GM21423 (cell line): Measurements from ENCODE around the gene TNIP3.
"Not testable (repeated sequence)": the region's sequence is repeated elsewhere in the genome, so short reads cannot be mapped to it uniquely, and the experiment has no call there.

ENCODE experiments used
- ATAC-seq: cut with Tn5 transposase; IDR thresholded peaks from one replicate; pipeline ENCODE4 v1.9.1; 2021; ENCODE audit warnings: mild to moderate bottlenecking, moderate library complexity; ENCODE audit not compliant: unreplicated experiment

Gene TNIP3

DNA sequence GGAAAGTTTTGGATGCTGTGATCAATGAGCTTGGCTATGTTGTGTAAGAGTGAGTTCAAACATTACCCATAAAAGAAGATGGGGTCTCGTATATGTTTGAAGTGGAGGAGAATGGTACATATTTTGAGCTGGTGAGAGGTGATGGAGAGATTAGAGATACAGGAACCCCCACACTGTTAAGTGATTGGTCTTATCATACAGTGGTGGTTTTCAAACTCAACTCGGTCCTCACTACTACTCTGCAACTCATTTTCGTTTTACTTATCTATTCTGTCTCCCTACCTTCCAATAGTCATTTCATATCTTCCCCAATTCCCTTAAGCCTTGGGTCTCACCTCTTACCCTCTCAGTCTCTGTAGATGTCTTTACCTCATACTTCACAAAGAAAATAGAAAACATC lies 16.4 kb upstream of the TNIP3 start:
- no peak for ATAC-seq

DNA sequence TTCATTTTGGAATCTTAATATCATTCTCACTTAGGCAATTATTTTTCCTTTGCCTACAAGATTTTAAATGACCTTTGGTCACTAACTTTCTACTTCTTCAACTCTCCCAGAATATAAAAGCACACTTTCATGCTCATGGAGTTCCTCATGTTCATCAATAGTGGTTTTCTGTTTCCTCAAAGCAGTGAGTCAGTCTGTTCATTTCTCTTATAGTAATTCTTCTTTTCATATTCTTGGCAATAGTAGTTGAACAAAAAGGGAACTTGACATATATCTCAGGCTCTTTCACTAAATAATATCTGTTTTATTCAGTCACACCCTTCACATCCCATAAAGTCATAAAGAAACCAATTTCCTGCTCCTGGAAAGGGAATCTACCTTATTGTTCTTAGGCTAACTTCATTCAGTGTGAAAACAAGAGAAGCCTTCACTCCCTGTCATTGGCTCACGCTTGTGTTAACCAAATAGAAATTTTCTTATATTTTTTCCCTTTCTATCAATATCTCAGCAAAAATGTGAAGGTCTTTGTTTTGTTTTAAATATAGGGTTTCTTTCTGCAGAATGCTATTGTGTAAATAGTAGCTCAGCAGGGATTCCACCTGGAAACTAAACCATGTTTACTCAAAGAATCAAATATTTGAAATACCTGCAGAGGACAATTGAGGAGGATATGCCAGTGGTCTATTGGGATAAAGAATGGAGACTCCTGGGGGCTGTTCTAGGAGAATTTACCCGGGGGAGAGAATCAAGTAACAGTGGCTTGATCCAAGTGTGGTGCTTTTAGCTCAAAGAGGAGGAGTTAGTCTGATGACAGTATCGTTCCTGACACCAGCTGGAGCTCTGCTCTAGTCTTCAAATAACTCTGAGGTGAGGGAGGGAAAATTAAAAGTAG lies 13.4 kb upstream of the TNIP3 start:
- ATAC-seq, result no peak

DNA sequence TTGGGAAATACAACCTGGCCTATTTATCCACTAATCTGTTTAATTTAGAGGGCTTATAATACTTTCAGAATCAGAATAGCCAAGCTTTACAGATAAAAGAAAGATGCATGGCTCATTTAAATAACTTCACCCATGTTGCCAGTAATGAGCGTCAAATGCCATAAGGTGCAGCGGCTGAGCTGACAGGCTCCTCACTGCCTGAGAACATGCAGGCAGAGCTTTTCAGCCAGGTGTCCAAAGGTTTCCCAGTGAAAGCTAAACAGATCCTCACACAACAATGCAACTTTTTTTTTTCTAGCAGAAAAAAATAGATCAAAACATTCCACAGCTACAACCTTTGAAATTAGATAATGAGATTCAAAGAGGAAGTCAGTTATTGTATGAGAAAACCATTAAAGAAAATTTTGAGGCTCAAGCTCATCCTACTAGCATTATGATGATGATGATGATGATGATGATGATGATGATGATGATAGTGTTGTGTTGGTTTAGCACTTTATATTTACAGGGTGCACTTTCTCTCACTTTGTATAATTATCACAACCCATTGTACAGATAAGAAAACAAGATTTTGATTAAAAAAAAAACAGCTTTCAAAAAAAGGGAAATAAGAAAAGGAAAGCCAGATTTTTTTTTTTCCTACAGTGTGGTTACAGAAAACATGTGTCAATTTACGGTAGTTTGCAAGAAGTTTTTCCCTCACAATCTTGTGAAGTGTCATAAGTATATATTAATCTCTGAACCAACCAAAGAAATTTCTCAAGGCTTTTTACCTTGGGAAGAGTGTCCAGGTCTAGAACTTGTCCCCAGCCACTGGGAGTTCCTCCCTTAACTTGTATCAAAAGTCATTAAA lies 12.2 kb upstream of the TNIP3 start:
- ATAC-seq, result no peak

DNA sequence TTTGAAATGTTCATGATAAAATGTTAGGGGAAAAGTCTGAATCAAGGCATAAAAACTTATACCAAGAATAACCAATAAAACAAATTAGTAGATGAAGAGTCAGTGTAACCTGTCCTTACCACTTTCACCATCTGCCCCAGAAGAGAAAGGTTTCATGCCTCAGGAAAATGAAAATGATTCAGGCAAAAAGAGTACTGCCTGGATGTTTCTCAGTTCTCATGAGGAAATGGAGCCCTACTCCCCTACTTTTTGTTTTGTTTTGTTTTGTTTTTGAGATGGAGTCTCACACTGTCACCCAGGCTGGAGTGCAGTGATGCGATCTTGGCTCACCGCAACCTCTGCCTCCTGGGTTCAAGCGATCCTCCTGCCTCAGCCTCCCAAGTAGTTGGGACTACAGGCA lies 7.4 kb upstream of the TNIP3 start:
- not testable (repeated sequence) for ATAC-seq

DNA sequence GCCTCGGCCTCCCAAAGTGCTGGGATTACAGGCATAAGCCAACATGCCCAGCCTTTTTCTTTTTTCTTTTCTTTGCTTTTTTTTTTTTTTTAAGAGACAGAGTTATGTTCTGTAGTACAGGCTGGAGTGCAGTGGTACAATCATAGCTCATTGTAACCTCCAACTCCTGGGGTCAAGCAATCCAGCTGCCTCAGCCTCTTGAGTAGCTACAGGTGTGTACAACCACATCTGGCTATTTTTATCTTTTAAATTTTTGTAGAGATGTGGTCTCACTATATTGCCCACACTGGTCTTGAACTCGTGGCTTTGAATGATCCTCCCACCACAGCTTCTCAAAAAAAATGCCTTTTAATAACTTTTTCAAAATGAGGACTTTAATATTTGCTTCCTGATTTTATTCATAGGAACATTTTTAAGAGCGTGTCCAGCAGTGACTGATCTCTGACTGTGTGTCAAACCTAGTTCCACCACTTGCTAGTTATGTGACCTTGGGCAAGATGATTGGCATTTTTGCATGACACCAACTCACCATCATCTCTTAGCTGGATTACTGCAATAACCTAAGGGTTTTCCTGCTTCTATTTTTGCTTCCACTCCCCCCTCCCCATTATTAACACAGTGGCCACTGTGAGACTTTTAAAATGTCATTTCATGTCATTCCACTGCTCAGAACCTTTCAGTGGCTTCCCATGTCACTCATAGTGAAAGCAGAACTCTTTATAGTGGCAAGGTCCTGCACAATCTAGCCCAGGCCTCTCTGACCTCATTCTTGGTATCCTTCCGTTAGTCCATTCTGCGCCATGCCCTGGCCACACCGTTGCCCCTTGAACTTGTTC lies 4.5 kb upstream of the TNIP3 start:
- peak; percentile 87 for ATAC-seq

DNA sequence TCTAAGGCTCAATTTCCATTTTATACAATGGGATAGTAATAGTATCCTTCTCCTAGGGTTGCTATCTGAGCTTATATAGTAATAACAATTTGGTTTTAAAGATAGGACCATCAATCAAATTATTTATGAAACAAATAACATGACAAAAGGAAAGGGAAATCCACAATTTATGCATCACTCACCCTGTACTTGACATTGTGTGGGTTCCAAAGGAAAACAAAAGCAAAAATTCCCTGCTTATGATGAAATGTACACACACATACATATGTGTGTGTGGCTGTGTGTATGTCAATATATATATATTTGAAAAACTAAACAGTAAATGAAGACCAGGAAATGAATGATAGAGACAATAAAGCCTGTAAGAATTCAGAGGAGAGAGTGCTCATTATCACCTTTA lies 2.9 kb upstream of the TNIP3 start:
- no peak for ATAC-seq

DNA sequence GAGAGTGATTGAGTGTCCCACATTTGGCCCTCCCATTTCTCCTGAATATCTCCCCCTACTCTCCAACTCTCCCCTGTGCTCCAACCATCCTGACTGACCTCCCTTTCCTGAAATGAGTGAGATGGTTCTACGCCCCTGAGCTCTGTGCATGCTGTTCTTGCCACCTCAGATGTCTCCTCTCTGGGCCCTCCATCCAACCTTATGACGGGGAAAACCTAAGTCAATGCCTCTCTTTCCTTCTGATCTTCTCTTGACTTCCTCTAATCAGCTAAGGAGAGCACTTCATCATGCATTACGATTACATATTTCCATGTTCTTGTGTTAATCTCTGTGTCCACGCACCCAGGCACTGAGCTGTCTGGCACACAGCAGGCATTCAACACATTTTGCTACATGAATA lies 1.1 kb upstream of the TNIP3 start:
- no peak for ATAC-seq

DNA sequence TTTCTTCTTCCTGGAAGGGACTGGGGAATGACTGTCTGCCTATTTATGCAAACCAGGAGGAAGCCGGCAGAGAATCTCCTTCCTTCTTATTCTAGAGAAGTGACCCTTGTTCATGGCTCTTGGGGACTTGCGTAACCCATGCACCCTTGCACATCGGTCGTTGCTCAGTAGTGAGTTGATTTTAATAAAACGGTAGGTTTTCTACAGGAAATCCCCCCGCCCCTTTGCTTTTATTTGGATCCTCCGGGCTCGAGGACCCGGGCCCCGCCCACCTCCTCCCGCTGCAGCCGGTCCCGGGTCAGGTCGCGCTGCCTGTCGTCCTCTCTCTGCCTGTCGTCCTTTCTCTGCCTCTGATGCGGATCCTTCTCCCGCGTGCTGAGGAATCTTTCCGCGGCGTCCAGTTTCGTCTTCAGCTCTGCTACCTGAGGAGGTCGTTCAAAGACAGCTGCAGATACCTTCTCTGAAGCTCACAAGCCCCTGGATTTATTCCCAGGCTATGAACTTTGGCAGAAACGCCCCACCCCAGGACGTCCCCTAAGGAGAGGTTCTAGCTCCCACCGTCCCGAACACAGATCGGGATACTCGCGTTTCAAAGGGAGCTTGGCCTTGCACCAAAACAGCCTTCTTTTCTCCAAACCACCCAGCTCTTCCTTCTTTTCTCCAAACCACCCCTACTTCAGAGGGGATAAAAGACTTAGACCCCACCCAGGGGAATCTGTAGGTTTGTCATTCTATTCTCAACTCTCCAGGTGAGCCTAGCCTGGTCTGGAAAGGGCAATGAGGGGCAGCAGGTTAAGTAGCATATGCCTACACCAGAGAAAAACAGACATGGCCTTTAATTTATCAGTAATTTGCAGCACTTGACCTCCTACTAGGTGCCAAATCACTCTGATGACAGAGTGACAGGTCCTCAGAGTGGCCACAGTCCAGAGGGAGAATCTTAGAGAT lies 7.0 kb downstream of the TNIP3 start:
- ATAC-seq, result peak; percentile 43

DNA sequence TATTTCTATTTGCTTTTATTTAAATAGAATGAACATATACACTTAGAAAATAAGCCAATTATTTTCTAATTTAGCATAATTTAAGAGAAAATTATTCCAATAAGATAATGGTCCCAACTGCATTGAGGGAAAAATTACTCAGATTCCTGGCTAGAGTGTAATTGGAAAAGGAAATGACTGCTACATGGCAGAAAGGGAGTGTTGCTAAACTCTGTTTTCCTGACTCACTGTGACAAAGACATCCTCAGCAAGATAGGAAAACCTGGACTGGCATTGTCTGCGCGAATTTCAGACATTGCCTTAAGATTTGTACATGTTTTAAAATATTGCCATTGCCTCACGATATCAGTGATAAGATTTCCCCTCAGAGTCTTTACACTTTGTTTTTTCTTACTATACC lies 8.2 kb downstream of the TNIP3 start:
- no peak for ATAC-seq

DNA sequence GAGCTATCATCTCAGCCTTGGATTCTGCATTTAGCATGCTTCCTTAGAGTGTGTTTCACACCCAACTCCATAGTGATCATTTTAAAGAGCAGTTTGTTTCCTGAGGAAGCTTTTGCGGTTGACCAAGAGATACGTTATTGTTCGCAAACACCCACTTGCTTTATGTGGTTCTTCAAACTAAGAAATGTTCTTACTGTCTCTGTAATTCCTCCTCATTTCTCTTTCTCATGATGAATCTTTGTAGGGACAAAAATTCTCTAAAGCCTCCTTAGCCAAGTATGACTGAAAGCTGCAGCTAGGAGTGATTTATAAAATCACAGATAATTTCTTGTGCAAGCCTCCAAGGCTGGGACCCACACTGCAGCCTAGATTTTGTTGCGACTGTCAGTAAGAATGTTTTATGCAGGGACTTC lies 10.0 kb downstream of the TNIP3 start:
- ATAC-seq, result no peak

DNA sequence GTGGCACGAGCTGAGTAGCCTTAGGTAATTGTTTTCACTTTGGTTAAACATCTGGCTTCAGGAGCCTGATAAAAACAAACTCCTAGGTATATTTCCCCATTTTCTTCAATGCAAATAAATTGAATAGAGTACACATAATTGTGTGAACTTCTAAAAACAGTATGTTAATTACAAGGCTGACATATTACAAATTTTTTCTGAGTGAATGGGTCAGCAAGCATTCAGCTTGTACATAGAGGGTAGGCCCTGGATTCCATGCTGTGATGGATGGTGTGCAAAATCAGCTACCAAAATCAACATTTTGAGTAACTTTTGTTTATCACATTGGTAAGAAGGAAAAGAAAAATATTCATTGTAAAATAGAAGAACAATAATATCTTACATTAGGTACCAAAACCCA lies 12.2 kb downstream of the TNIP3 start:
- ATAC-seq, result no peak

DNA sequence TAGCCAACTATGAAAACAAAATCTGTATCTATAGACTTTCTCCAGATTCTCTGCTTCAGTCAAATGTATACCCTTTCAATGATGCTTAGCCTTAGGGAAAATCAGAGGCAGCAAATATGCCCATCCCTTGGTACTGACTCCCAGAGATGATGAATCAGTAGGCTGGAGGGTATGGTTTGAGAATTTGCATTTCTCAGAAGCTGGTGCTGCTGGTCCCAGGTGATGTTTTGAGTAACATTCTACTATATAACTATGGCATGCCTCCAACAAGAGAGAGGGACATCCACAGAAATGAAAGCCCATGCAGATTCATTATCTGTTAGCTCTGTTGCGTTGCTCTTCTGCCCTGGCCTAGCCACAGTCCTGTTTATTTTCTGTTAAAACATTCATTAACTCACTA lies 13.6 kb downstream of the TNIP3 start:
- ATAC-seq, result no peak

DNA sequence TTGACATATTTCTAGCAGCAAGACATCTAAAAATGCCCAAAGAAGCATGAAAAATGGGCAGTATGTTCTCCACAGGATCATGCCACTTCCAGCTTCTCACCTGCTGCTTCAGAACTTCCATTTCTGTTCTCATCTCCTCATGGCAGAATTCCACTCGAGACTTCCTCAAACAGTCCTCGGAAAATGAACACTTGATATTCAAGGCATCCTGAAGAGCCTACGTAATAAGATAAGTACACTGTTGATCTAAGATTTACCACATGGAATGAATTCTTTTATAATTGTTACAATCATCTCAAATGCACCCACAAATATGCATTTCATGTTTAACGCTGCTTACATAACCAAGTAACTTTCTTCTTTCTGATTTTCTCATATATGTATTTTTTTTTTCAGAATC lies 14.1 kb downstream of the TNIP3 start:
- ATAC-seq, result no peak

DNA sequence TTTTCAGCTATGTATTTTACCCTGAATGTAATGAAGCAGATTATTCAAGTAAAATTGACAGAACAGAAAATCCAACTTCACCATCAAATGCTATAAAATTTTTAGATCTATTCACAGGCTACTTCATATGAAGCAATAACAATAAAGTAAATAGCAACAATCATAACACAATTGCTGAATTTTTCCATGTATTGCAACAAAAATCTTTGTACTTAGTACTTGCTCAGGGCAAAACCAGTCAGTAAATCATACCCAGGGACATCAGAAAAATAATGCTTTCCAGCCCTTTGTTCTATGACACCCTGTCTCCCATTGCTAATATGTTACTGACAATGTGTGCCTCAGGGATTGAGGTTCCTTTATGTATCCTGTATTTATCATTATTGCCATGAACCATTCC lies 15.5 kb downstream of the TNIP3 start:
- no peak for ATAC-seq

DNA sequence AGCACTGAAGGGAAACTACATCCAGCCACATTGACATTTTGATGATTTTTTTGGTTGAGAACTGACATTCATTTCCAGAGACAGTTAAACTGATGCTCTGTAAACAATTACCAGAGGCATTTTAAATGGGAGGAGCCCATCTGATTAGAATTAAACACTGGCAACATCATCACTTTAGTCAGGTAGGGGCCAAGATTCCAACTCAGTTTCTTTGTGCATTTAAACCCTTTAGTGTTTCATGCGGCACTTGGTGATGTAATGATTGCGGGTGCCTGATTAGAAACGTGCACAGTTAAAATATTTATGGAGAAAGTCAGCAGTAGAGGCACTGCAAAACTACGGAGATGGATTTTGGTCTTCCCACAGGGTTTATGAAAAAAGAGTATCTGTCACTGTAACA lies 16.1 kb downstream of the TNIP3 start:
- no peak for ATAC-seq

DNA sequence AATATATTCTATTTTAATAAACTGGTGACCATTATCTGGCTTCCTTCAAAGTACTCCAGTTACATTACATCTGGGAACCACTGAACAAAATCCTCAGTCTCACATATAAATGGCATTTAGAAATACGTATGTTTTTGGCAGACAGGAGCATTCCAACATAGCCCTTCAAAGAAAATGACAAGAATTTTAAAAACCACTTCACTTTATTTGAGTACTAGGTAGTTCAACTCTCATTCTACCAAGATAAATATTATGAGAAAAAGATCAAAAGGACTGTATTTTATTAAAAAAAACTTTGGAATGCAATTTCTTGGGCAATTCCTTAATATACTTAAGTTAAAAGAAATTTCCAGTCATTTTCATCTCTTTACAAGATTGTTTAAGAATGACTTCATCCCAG lies 17.6 kb downstream of the TNIP3 start:
- no peak for ATAC-seq

DNA sequence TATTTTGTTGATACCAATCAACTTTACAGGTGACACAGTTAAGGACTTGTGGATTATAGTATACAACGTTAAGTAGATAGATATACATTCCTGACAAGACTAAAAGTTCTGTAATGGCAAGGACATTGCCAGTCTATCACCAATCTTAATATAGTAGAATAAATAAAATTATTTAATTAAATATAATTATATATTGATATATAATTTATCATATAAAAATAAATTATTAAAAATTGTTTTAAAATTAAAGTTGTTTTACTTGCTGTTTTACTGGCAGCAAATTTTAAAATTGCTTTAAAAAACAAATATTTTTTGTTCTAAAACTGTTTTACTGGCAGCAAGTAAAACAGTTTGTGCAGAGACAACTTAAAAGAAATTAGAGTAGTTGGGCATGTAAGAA lies 18.7 kb downstream of the TNIP3 start:
- no peak for ATAC-seq

DNA sequence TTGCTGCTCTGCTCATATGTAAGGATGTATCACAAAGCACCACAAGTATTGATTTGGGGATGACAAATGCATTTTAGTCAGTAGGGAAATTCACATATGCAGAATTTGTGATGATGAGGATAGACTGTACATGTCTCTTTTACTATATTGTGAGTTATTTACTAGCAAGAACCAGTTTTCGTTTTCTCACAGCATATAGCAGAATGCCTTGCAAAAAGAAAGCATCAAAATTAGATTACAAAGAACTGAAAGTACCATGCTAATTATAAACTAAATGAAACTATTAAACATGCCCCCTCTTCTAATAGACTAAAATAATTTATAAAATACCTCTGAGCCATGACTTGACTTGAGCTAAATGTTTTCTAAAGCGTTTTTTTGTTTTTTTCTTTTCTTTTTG lies 20.1 kb downstream of the TNIP3 start:
- no peak for ATAC-seq

DNA sequence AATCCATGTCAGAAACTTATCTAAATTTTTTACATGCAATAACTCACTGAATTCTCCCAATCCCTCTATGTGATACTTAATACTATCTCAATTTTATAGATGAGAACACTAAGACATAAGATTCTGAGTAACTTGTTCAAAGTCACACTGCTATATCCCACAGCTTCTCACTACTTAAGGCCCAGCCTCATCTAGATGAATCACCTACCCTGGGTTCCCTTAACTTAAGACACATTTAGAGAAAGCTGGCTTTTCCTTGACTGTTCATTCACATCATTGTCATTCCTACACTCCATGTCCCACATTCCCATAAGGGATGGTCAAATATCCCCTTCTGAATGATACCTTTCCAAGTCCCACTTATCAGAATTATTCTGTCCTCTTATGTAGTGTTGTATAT lies 21.0 kb downstream of the TNIP3 start:
- no peak for ATAC-seq
